Inflammatory macrophage (primary cell): Measurements from ENCODE around the gene RIN3.

Experiments
- DNase-seq, 2 donors: peaks; one replicate each; pipeline ENCODE4 v3.0.0-alpha.2; 2020 to 2022

RIN3 gene

DNA sequence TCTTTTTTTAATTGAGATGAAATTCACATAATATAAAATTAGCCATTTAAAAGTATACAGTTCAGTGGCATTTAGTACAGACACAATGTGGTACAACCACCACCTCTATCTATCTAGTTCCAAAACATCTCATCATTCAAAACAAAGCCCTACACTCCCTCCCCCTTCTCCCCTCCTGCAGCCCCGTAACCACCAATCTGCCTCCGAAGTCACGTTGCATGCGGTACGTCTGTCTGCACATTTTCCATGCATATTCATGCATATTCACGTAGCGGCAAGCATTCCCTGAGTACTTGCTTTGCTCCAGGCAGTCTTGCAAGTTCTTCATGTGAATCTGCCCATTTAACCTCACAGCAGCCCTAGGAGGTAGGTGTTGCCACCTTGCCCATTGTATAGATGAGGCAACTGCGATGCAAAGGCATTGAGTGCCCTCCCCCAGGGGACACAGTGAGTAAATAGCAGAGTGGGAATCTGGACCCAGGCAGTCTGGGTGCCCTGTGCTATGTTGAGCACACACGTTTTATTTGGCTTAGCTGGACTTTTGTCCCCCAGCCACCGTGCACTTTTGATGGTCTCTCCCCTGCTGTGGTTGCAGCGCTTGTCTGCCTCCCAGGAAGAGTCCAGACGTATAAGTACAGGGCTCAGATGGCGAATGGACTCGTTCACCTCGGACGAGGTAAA, 43.4 kb downstream of the RIN3 start:
- DNase-seq = no peak

DNA sequence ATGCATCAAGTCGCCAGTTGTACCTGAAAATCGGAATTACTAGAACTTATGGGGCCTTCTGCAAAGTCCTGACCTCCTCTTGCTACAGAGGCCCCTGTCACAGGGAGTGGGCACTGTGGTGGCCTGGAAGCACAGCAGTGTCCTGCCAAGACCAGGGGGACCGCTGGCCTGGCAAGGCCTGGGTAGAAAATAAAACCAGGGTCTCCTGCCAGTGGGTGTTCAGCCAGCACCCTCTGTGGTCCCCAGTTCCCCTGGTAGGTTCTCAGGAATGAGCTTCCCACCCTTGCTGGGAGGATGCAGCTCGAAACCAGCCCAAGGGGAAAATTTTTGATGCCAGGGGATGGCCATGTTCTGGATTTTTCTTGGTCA, 43.9 kb downstream of the RIN3 start:
- no peak for DNase-seq

DNA sequence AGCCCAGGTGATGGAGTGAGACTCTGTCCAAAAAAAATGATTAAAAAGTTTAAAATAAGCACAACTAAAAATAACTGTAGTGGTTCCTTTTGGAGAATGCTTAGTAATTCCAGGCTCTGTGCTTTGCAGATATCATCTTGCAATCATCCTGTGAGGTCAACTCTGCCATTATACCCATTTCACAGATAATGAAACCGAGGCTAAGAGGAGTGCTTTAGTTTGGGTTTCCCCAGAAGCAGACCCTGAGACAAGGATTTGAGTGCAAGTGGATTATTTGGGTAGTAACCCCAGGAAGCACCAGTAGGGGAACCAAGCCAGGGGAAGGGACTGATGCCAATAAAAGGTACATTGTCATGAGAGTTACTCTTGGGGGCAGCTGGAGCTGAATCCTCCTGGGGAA, 44.7 kb downstream of the RIN3 start:
- DNase-seq = peak in 1 of 2 donors; percentile 11

DNA sequence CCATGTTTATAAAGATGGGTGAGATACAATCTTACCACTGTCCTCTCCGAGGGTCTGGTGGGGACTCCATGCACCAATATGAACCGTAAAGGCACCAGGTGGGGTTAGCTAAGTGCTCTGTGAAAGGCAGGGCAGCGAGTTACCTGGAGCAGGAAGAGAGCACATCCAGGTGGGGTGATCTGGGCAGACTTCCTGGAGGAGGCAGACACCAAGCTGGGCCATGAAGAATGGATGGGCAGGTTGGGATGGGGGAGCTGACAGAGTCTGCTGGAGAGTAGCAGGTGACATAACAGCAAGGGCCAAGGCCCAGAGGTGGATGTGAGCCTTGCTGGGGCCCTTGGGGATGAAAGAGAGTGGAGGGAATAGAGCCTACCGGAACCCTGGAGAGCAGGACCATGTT, 45.9 kb downstream of the RIN3 start:
- no peak for DNase-seq

DNA sequence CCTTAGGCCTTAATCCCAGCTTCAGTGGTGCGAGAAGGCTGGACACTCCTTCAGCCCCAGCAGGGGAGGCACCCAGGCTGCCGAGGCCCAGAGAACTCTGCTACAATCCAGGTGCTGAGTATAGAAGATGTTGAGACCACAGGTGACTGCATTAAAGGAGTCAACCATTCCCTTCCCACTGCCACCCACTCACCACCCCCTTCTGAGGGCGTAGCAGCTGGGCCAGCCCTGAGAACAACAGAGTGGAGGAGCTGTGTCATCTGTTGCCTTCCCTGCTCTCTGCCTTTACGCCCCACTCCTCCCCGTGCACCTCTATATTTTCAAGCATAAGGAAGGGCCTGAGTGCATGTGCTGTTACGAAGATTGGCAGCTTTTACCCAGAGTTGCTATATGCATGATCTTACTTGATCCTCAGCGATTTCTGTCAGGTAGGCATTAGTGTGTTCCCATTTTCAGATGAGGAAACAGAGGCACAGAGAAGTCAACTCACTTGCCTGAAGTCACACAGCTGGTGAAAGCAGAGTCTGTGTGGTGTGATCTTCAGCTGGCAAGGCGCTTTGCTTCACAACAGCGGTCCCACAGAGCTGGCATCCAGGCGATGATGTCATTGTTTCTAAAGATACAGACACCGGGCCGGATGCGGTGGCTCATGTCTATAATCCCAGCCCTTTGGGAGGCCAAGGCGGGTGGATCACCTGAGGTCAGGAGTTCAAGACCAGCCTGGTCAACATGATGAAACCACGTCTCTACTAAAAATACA, 46.7 kb downstream of the RIN3 start:
- no peak for DNase-seq

DNA sequence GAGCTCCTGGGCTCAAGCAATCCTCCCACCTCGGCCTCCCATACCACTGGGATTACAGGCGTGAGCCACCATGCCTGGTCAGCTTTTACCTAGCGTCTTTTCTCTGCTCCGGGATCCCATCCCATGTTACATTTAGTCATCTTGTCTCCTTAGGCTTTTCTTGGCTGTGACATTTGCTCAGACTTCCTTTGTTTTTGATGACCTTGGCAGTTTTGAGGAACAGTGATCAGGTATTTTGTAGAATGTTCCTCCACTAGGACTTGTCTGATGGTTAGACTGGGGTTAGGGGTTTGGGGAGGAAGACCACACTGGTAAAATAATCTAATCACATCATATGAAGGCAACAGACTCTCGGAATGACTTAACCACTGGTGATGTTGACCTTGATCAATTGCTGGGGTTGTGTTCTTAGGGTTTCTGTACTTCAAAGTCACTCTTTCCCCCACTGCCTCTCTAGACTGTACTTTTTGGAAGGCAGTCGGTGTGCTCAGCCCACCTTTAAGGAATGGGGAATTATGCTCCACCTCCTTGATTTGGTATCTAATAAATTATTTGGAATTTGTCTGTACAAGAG, 48.4 kb downstream of the RIN3 start:
- DNase-seq = no peak

DNA sequence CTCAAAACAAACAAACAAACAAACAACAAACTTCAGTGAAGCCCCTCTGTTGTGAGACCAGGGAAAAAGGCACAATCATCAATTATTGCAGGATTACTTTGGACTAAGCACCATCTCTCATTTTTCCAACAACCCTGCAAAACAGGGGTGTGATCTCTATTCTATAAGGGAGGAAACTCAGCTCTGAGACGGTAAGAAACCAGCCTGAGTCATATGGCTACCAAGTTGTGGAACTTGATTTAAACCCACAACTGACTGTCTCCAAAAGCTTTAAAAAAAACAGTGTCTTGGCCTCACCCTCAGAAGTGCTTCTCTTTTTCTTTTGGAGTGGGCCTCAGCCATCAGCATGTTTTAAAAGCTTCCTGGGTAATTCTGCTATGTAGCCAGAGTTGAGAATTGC, 49.8 kb downstream of the RIN3 start:
- peak; percentile 87 to 89 for DNase-seq

DNA sequence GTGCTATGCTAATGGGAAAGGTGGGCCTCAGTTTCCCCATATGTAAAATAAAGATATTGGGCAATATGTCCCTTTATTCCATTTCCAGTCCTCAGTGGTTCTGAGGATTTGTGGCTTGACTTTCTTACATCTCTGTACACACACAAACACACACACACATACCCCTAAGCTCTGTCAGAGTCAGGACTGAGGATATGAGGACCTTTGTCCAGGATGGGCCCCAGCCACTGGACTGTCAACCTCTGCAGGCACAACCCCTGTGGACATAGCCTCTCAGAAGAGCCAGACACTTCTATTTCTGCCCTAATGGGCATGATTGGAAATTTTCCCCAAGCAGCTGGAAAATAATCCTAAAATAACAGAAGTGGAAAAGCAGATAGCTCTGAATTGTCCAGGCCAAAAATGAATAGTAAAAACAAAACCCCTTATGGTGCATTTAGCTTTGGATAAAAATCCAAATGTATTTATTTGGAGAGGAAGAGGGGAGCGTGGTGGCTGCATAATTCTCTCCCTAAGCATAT, 50.2 kb downstream of the RIN3 start:
- no peak for DNase-seq

DNA sequence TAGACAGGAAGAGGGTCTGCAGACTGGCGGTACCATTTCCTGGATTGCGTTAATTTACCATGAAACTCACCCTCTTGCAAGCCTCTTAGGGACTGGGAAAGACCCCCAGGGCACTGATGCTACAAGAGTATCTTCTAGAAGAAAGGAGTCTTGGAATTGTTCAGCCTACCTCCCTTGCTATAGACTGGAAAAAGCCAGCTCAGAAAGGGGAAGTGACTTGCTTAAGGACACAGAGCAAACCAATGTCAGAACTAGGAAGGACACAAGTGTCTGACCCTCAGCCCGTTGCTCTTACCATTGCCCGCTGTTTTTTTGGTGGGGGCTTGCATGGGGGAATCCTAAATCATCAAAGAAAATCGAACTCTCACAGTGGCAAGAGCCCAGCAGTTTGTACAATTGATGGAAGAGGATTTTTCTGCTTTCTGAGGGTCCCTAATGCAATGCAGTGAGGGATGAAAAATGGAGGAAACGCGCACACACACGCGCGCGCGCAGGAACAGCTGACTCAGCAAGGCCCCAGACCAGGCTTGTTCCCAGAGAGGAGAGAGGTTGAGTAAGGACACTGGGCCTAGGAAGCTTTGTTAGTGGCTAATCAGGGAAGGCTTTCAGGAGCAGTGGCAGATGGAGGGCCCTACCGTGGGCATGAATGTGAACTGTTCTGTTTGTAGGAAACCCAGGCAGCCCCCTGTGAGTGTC, 50.9 kb downstream of the RIN3 start:
- peak; percentile 70 to 75 for DNase-seq

DNA sequence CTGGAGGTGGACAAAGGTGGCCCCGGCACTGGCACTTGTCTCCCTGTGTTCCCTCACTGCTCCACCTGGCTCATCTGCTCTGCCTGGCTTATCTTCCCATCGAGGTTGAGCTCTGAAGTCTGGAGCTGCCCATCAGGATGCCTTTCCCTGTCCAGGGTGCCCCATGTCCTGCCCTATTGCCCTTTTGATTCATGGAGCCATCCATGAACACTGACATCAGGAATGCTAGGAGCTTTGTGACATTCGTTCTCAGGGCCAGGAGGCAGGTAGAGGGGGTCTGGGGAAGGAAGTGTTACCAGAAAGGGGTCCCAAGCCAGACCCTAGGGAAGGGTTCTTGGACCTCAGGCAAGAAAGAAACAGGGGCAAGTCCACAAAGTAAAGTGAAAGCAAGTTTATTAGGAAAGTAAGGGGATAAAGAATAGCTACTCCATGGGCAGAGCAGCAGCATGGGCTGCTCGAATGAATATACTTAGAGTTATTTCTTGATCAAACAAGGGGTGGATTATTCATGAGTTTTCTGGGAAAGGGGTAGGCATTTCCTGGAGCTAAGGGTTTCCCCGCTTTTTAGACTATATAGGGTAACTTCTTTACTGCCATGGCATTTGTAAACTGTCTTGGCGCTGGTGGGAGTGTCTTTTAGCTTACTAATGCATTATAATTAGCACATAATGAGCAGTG, 51.6 kb downstream of the RIN3 start:
- no peak for DNase-seq

DNA sequence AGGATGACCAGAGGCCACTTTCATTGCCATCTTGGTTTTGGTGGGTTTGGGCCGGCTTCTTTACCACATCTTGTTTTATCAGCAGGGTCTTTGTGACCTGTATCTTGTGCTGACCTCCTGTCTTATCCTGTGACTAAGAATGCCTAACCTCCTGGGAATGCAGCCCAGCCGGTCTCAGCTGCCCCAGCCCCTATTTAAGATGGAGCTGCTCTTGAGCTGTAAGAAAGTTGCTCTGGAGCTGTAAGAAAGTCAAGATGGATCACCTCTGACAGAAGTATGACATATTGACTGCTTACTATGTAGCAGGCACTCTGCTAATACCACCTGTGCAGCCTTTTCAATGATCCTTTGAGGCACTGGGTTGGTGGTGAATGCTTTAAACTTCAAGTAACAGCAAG, 52.1 kb downstream of the RIN3 start:
- no peak for DNase-seq

DNA sequence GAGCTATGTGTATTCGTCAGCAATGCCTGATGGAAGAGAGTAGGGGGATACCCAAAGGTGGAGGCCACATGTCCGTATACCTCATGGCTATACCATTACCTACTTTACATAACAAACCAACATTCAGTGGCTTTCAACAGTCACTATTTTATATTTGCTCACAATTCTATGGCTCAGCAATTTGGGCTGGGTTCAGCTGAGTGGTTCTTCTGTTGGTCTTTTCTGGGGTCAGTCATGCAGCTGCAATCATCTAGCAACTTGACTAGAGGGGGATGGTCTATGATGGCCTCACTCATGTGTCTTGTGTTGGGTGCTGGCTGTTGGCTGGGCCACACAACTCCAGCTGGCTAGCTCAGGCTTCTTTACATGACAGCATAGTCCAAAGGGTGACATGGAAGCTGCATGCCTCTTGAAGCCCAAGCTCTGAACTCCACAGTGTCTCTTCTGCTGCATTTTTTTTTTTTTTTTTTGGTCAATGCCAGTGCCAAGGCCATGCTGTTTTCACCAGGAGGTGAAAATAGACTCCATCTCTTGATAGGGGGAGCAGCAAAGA, 53.7 kb downstream of the RIN3 start:
- DNase-seq = no peak

DNA sequence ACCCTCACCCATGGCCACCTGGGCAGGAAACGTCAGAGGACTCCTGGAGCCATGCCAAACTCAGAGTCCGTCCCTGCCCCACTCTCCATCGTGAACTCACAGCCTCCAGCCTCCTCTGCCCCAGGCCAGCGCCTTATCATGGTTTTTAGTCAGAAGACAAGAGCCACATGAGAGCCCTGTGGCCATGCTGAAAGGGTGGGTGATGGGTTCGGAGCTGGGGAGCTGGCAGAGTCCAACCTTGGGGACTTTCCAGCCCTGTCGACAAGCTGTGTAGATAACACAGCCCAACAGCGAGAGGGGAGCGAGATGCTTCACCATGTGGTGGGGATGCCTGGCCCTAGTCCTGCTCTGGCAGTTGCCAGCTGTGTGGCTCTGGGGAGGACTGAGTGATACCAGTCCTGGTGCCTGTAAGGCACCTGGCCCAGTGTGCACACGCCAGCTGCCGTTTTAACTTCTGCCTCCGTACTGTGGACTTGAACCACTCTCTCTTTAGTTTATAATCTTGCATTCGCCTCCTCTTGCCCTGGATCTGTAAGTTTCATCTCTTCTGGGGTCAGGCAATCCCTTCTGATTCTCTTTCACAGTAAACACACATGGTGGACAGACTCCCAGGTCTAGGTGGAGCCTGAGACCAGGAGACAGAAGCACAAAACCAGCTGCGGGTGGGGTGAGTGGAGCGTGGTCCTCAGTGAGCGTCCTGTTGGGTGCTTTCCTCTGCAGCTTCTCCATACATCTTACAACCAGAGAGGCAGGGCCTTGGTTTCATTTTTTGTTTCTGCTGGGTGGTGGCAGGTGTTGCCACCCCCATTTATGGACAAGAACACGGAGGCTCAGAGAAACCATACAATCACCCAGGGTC, 55.3 kb downstream of the RIN3 start:
- DNase-seq = no peak

DNA sequence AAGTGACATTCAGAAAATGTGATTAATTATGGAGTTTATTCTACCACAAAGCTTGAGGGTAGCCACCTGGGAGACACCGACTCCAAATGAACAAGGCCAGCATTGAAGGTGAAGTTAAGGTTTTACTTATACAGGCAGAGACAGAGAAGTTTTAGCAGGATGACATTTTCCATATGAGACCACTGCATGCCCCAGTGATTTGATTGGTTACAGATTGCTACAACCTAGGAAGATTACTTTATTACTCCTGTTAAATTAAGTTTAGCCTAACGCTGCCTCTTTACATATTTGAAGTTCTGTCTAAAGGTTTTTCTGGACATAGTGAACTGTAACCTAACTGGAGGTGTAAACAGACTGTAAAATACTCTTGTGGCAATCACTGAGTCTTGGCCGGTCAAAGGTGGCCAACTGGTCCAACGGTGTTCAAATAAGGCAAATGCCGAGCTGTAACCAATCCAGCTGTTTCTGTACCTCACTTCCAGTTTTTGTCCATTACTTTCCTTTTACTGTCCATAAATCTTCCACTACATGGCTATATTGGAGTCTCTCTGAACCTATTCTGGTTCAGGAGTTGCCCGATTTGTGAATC, 57.2 kb downstream of the RIN3 start:
- DNase-seq = no peak

DNA sequence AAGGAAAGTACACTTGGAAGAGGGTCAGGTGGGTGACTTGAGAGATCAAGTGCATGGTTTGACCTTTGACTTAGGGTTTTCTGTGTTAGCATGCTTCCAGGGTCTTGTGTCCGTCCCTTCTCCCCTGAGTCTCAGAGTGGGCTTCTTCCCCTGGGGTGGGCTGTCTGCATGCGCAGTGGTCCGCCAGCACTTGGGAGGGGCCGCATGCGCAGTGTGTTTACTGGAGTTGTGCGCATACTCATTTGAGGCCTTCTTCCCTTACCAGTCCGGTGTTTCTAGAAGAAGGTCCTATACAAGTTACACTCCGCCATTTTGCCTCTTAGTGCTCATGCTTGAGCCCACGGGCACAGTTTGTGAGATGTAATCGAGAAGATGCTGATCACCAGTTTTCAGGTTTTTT, 58.5 kb downstream of the RIN3 start:
- no peak for DNase-seq

DNA sequence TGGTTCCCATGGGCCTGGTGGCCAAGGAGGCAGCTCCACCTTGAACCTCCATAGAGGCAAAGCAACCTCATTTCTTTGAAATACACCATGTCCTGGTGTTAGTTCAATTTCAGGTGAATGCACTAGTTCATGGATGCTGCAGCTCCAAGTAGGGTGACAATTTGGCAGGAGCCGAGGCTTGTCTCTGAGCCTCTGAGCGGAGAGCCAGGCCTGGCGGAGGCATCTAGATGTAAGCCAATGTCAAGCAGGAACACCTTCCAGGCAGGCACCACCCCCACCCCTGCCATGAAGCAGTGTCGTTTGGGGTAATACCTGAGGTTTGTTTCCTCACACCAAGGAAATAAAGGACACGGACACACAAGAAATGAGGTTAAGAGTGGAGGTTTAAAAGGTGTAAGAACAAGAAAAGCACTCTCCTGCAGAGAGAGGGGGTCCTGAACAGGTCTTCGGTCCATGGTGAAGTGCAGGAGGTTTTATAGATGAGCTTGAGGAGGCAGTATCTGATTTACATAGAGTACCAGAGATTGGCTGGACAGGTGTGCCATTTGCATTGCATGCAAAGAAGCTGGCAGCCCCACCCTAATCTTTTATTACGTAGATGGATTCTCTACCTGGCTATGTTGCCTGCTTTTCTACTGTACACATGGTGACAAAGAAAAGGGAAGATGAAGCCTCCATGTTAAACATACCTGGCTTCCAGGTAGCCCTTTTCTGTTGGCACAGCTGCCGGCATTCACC, 60.3 kb downstream of the RIN3 start:
- no peak for DNase-seq

DNA sequence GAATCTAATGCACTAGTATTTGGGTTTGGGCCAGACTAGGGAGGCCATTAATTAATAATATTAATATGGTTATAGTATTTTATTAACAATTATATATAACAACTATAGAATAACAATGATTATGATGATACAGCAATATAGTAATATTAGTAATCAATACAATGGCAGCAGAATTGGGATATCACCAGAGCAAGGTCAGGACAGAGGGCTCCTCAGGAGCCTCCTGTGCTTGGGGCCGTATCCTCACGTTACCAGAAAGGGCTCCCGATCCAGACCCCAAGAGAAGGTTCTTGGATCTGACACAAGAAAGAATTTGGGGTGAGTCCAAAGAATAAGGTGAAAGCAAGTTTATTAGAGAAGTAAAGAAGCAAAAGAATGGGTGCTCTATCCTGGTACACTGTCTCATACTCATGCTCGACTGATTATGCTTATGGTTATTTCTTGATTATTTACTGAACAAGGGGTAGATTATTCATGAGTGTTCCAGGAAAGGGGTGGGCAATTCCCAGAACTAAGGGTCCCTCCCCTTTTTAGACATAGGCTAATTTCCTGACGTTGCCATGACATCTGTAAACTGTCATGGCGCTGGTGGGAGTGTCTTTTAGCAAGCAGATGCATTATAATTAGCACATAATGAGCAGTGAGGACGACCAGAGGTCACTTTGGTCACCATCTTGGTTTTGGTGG, 61.6 kb downstream of the RIN3 start:
- no peak for DNase-seq

DNA sequence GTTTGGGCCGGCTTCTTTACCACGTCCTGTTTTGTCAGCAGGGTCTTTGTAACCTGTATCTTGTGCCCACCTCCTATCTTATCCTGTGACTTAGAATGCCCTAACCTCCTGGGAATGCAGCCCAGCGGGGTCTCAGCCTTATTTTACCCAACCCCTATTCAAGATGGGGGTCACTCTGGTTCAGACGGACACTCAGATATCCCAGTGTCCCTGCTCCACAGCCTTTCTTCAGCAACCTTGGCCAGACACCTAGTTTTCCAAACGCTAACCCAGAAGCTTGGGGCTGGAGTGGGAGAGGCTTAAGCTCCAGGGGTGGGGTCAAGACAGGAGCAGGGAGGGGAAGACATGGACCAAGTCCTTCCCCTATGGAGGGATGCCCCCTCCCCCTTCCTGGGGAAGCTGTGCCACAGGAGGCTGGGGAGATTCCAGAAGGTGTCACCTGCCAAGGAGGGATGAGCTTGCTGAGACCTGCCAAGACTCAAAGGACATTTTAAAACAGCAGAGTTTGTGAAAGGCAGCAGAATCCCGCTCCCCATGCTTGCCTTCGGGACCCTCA, 62.2 kb downstream of the RIN3 start:
- DNase-seq = no peak

DNA sequence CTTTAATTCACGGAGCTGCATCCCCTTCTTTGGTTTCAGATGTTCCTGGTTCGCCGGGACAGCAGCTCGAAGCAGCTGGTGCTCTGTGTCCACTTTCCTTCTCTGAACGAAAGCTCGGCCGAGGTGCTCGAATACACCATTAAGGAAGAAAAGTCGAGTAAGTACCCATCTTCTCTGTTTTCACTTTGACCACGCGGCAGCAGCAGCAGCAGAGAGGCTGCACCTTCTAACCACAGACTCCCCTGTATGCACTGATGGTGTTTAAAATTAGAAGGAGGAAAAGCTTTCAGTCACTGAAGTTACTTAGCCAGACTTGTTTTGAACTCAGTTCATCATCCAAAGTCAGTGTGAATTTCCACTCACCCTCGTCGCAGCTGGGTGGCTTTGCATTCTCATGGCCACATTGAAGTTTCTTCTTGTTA, 63.8 kb downstream of the RIN3 start:
- no peak for DNase-seq
